H1 (cell line): ENCODE data around the gene GMPPA. TPM values are rescaled to one million over a fixed set of nuclear protein-coding genes. Genes with fewer than 3 reads are reported as not detected.
A peak's percentile ranks its signal among the peaks of the same experiment; 100 is the strongest.

ENCODE experiments used
- ASH2L ChIP-seq: fragments of 200-600, 300-600 bp; sonication (generic); IDR thresholded peaks from one replicate; pipeline ENCODE4 v1.7.1; 2017; ENCODE audit warnings: low read length
- ATF3 ChIP-seq: IDR thresholded peaks from 2 replicates; pipeline ENCODE4 v1.6.1; 2011; ENCODE audit warnings: low read depth, mild to moderate bottlenecking, low read length; ENCODE audit not compliant: insufficient read depth
- CHD7 ChIP-seq: fragments of 300-600 bp; sonication (generic); IDR thresholded peaks from 2 replicates; pipeline ENCODE4 v1.7.1; 2012; ENCODE audit warnings: low read length, moderate library complexity, mild to moderate bottlenecking, inconsistent platforms; ENCODE audit not compliant: insufficient replicate concordance
- HDAC2 ChIP-seq, 2 experiments: fragments of 300-600 bp in 1 of 2; sonication (generic) in 1 of 2; IDR thresholded peaks; 2 replicates each; pipeline ENCODE4 v1.6.1; 2011 to 2012; ENCODE audit warnings: low read depth in 2 of 2, low read length in 2 of 2, mild to moderate bottlenecking in 2 of 2, moderate library complexity in 2 of 2, borderline replicate concordance in 1 of 2, inconsistent platforms in 1 of 2
- MAX ChIP-seq: IDR thresholded peaks from 2 replicates; pipeline ENCODE4 v1.6.1; 2012; ENCODE audit warnings: inconsistent platforms
- RXRA ChIP-seq: IDR thresholded peaks from 2 replicates; pipeline ENCODE4 v1.6.1; 2011; ENCODE audit warnings: low read depth, mild to moderate bottlenecking, low read length, moderate library complexity; ENCODE audit not compliant: insufficient read depth
- SIX5 ChIP-seq: IDR thresholded peaks from 2 replicates; pipeline ENCODE4 v1.6.1; 2011; ENCODE audit warnings: mild to moderate bottlenecking, low read depth, low read length
- TAF1 ChIP-seq: IDR thresholded peaks from 2 replicates; pipeline ENCODE4 v1.6.1; 2011; ENCODE audit warnings: mild to moderate bottlenecking, low read depth, low read length
- TBP ChIP-seq: IDR thresholded peaks from 2 replicates; pipeline ENCODE4 v1.6.1; 2011; ENCODE audit warnings: low read depth, low read length, improper control_type of control experiment
- polyA plus RNA-seq, 7 experiments: library from polyadenylated mRNA; depleted of rRNA in 3 of 7; stranded (reverse) in 5 of 7; unstranded in 2 of 7; fragments of >200 nt in 5 of 7; fragments of 200-250 nt in 2 of 7; gene quantifications; 1 replicate in 5 of 7; 2 replicates in 1 of 7; 4 replicates in 1 of 7; pipeline versions ENCODE4 v1.2.1 to v1.2.3, GENCODE V29; 2011 to 2013; ENCODE audit warnings: missing spikeins in 2 of 7, mixed read lengths in 2 of 7
- total RNA-seq: library from RNA; stranded (reverse); fragmentation: NEBNext Ultra II Directional; extraction: Animal tissue kit (Norgen Biotek cat#: 25700); gene quantifications from 2 replicates; pipeline ENCODE4 v1.2.1, GENCODE V29; 2021

Gene GMPPA
- total and polyA plus RNA-seq, 2 of the 8 experiments (the other 6 are each of a cell fraction or from before 2014, with no cell fraction given), result 34.3 to 98.8 TPM

- TF ChIP-seq CHD7 (no peak), ASH2L (peak; percentile 75), ATF3 (no peak), MAX (peak; percentile 88), RXRA (no peak), TAF1 (peak; percentile 65), HDAC2 (IDR thresholded peaks at IDR 0.05; ENCODE audit: borderline replicate concordance in 1 of 2, low read depth in 2 of 2, low read length in 2 of 2) (no peak; a peak in 2 of 4 replicates), SIX5 (peak; percentile 77), TBP (peak; percentile 45; the same call in 1 of the 2 replicates)
Observed at GRCh38 chr2:219498280-219499057, at the start of gene GMPPA (continued).
